KOPT-K1 (cell line): ENCODE results near the gene PIAS2.
A peak's percentile ranks its signal among the peaks of the same experiment; 100 is the strongest.
"Not testable (repeated sequence)": the region's sequence is repeated elsewhere in the genome, so short reads cannot be mapped to it uniquely, and the experiment has no call there.

Experiments
- H3K27ac ChIP-seq: fragments of 200-600 bp; sonication (generic); 2 replicates; pipeline ENCODE4 v1.5.1; 2016; ENCODE audit warnings: antibody characterized with exemption, mild to moderate bottlenecking, low read depth, low read length; ENCODE audit not compliant: poor library complexity, severe bottlenecking
- H3K36me3 ChIP-seq: fragments of 200-600 bp; sonication (generic); 2 replicates; pipeline ENCODE4 v1.5.1; 2017; ENCODE audit warnings: antibody characterized with exemption, mild to moderate bottlenecking, low read length, moderate library complexity; ENCODE audit not compliant: insufficient read depth
- H3K9me3 ChIP-seq: fragments of 200-600 bp; sonication (generic); 2 replicates; pipeline ENCODE4 v1.5.1; 2017; ENCODE audit warnings: antibody characterized with exemption, low read length, mild to moderate bottlenecking; ENCODE audit not compliant: insufficient read depth, poor library complexity, severe bottlenecking

The PIAS2 gene

GRCh38 chr18:46917108-46917802 is at the start of gene PIAS2, which contains the start of gene KATNAL2:
Gene PIAS2 (minus strand): TSS chr18:46917507. CDS start chr18:46917345, 162 bp downstream.
Gene KATNAL2 (plus strand): TSS chr18:46917602. CDS start chr18:46946873, 29,271 bp downstream.
- H3K27ac ChIP-seq: peak within 1 kb of the TSS; percentile 83
- no peaks in the 10 kb centered on the region for H3K36me3 ChIP-seq
- H3K9me3 ChIP-seq: no peaks in the 10 kb centered on the region

- H3K9me3 ChIP-seq, H3K36me3 ChIP-seq: not testable (repeated sequence)
These were observed 49.0 kb upstream of the PIAS2 start for GRCh38 chr18:46966266-46966665.

DNA sequence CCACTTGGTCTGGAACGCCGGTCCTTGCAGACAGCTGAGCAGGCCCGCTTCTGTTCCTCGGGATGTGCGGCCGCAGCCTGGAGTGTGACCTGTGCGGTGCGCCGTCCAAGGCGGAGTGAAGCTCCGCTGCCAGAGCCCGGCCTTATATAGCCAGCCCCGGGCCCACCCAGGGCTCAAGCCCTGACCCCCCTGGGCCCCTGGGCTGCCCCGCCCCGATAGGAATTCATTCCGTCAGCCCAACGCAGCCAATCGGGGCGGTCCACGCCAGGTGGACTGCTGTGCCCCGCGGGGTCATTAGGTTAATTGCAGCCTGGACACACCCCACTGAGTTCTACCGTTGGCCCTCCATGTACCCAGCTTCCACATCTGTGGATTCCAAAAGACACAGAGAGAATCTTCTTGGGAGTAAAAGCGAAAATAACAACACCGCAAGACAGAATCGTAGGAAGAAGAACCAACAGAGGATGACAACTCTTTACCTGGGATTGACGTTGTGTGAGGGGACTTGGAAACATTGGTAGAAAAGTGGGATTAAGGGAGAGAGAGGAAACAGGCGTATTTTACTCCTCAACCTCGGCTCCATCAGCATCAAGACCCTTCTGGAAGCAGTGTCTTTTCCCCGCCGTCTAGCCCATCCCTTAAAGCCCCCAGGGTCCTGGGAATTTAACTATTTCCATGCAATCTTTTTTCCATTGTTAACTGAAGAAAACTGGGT is 47.4 kb upstream of the PIAS2 start:
- H3K36me3 ChIP-seq, H3K27ac ChIP-seq: not testable (repeated sequence)
- H3K9me3 ChIP-seq: peaks cover 13% of the 10 kb centered on the region

More at GRCh38 chr18:46966266-46966665, 49.0 kb upstream of the PIAS2 start:
- H3K27ac ChIP-seq: not testable (repeated sequence)

DNA sequence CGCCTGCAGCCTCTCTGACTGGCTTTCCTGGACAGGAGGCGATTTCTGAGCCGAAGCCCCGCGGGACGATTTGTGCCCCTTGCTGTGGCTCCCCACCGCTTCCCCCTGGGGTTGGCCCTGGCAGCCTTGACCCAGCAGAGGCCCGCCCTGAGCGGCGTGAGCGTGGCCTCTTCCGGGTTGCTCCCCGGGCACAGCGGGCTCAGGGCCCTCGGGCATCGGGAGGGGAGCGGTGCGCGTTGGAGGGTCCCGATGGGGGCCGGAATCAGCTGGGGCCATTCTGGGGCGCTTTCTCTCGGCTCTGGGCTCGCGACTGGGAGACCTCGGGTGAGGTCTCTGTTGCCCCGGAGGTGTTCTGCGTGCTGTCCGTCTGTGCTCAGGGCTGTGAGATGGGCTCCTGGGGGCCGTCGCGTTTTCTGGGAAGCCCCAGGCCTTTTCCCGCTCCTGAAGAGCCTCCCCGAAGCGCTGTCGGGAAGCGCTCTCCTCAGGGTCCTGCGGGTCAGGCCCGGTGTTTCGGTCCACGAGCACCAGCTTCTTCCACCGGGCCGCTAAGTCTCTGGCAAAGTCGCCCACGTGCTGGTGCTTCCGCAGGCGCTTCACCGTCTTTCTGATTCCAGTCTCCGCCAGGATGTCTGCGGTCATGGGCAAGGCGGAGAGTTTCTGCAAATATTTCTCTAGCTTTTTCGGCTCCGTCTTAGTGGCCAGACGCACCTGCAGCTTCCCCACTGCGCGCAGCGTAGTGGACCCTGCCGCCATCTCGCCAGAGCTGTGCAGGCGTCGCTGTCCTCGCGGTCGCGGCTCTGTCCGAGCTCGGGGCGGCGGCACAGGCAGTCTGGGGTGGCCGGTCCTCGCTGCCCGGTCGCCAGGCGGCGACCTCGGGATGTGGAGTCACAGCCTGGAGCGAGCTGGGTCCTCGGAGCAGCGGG is 46.6 kb upstream of the PIAS2 start:
- H3K9me3 ChIP-seq: peaks cover 13% of the 10 kb centered on the region
- H3K27ac ChIP-seq, H3K36me3 ChIP-seq: not testable (repeated sequence)

- peaks cover 13% of the 10 kb centered on the region for H3K9me3 ChIP-seq
These were observed 40.9 kb upstream of the PIAS2 start for GRCh38 chr18:46958209-46958608.

GRCh38 chr18:46953195-46953594 is 35.9 kb upstream of the PIAS2 start:
- Histone ChIP-seq H3K9me3 (no peaks in the 10 kb centered on the region), H3K27ac (no peak overlapping the region), H3K36me3 (no peaks in the 10 kb centered on the region)

More at GRCh38 chr18:46958209-46958608, 40.9 kb upstream of the PIAS2 start:
- Histone ChIP-seq H3K36me3 (no peaks in the 10 kb centered on the region), H3K27ac (no peak overlapping the region)

GRCh38 chr18:46950064-46950656 is 32.9 kb upstream of the PIAS2 start:
- no peaks in the 10 kb centered on the region for H3K9me3 ChIP-seq
- no peak overlapping the region for H3K27ac ChIP-seq
- H3K36me3 ChIP-seq: no peaks in the 10 kb centered on the region

DNA sequence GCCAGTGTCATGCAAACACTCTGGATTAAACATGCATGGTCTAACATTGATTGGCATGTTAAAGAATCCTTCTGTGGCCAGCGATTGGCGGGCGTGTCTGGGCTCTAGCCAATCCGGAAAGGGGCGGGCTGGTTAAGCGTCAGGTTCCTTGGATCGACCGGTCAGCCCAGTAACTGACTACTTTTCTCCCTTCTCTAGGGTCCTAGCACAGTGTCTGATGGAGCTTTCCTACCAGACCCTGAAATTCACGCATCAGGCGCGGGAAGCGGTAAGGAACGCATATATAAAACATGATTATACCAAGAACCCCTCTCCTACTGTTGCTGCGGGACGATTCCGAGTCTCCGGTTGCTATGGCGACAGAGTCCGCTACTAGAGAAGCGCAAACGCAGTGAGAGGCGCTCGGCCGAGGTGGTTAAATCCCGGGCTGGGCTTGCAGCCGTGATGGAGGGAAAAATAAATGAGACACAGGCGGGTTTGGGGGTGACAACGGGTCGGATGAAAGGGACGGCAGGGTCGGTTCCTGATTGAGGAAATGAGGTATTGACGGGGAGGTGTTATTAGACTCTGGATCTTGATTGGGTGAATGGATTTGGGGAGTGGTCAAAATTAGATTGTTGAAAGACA is 29.5 kb upstream of the PIAS2 start:
- H3K27ac ChIP-seq: peak overlapping the region; percentile 17
- no peaks in the 10 kb centered on the region for H3K36me3 ChIP-seq
- no peaks in the 10 kb centered on the region for H3K9me3 ChIP-seq

DNA sequence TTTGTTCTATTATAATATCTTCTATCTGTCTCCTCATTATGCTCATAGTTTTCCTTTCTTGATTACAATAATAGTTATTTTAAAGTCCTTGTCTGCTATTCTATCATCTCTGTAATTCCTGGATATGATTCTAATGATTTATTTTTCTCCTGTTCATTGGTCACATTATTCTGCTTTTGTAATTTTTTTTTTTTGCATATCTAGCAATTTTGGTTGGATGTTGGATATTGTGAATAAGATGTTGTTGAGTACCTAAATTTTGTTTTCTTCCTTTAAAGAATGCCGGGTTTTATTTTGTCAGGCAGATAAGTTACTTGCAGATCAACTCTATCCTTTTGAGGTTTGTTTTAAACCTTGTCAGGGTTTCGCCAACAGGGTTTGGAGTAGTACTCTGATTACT is 25.3 kb upstream of the PIAS2 start:
- H3K9me3 ChIP-seq: no peaks in the 10 kb centered on the region
- H3K27ac ChIP-seq: no peak overlapping the region
- no peaks in the 10 kb centered on the region for H3K36me3 ChIP-seq

DNA sequence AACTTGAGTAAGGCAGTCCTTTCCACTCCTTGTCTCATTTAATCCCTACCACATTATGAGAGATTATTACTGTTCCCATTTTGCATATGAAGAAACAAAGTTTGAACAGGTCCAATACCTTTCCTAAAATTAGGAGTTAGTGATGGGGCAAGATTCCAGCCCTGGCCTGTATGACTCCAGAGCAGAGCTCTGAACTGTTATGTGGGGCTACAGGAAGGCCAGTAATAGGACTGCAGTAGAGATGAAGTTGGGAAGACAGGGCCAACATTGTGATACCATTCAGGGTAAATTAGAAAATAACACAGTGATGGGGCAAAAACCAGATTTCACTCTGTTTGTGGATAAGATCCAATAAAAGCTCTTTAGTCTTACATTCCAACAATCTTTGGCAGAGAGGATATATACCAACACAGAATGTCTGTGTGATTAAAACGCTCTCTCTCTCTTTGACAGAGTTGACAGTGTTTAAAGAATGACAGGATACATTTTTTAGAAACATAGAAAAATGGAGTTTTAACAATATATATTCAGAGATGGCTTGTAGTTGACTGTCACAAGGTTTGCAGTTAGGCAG is 22.8 kb upstream of the PIAS2 start:
- Histone ChIP-seq H3K9me3 (no peaks in the 10 kb centered on the region), H3K27ac (no peak overlapping the region)

DNA sequence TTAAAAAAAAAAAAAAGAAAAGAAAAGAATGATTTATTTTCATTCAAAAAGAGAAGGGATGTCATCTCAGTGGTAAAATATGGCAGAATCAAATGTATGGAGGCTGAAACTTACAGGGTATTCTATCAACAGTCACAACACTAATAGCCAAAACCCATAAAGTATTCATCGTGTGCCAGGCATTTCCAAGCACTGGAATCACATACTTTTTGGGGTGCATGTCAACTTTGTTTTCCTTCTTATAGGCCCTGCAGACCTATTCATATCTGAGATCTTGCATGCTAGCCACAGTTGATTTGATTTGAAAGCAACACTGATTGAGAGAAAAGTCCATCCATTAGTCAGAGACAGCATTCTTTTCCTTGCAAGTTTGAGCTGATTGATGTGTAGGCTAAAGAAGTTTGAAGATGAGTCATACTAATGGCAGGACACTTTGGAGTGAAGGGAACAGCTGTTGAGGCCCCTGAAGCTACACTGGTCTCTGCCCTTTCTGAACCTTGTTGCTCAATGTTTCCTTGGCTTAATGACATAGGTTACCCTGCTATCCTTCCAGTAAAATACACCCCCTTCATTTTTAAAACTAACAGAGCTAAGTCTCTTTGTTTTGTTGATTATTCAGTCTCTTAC is 22.1 kb upstream of the PIAS2 start:
- Histone ChIP-seq H3K36me3 (no peaks in the 10 kb centered on the region), H3K27ac (no peak overlapping the region), H3K9me3 (no peaks in the 10 kb centered on the region)

More for the DNA sequence above, 22.8 kb upstream of the PIAS2 start:
- H3K36me3 ChIP-seq: no peaks in the 10 kb centered on the region

- Histone ChIP-seq H3K9me3 (no peaks in the 10 kb centered on the region), H3K27ac (no peak overlapping the region), H3K36me3 (no peaks in the 10 kb centered on the region)
These were observed 3.3 kb upstream of the PIAS2 start for GRCh38 chr18:46920653-46921052.

GRCh38 chr18:46920067-46920466 is 2.8 kb upstream of the PIAS2 start:
- H3K9me3 ChIP-seq: no peaks in the 10 kb centered on the region
- no peaks in the 10 kb centered on the region for H3K36me3 ChIP-seq
- no peak overlapping the region for H3K27ac ChIP-seq
